ENCODE data around the gene RUNX1. TPM values are rescaled to one million over a fixed set of nuclear protein-coding genes. Genes with fewer than 3 reads are reported as not detected.

The RUNX1 gene
- total RNA-seq, 6 experiments from 2014 or later, result 2.9 to 18.3 (median 4.3) TPM

DNA sequence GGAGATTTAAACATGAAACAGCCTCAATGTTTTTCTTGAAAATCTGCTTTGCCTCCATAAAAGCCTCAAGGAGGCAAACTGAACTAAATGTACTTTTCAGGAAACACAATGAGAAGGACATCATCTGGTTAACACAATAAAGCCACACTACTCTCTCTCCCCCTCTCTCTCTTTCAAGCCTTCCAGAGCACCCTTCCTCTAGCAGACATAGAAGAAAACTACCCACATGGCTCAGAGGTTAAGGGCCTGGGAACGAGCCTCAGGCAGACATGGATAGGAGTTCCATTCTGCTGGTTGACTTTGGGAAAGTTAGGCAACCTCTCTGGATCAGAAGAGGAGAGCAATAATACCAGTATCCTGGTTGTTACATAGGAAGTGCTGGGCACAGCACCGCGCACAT lies 42.9 kb downstream of the RUNX1 start:
- intact Hi-C loops (cut with DNase I), result no loop called here
- DNase-seq (no peak), ATAC-seq (no peak)
- WGBS (ENCODE audit: insufficient coverage, low coverage, low lambda C conversion rate, missing lambda C conversion rate), result 93% methylated on average over 3 of the region's 3 CpGs
- no peaks in the 10 kb centered on the region for H3K27me3 ChIP-seq
- H3K4me1 ChIP-seq, result no peaks in the 10 kb centered on the region
- no peak for TF ChIP-seq POLR2A (IDR thresholded peaks at IDR 0.05)
- TF ChIP-seq, protein P1, sequence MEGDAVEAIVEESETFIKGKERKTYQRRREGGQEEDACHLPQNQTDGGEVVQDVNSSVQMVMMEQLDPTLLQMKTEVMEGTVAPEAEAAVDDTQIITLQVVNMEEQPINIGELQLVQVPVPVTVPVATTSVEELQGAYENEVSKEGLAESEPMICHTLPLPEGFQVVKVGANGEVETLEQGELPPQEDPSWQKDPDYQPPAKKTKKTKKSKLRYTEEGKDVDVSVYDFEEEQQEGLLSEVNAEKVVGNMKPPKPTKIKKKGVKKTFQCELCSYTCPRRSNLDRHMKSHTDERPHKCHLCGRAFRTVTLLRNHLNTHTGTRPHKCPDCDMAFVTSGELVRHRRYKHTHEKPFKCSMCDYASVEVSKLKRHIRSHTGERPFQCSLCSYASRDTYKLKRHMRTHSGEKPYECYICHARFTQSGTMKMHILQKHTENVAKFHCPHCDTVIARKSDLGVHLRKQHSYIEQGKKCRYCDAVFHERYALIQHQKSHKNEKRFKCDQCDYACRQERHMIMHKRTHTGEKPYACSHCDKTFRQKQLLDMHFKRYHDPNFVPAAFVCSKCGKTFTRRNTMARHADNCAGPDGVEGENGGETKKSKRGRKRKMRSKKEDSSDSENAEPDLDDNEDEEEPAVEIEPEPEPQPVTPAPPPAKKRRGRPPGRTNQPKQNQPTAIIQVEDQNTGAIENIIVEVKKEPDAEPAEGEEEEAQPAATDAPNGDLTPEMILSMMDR (IDR thresholded peaks at IDR 0.05), result no peak
- no peak overlapping the region for H3K27ac ChIP-seq
- H3K36me3 ChIP-seq, result no peaks in the 10 kb centered on the region
- no peaks in the 10 kb centered on the region for H3K9me3 ChIP-seq
- H3K4me3 ChIP-seq, result no peak overlapping the region

DNA sequence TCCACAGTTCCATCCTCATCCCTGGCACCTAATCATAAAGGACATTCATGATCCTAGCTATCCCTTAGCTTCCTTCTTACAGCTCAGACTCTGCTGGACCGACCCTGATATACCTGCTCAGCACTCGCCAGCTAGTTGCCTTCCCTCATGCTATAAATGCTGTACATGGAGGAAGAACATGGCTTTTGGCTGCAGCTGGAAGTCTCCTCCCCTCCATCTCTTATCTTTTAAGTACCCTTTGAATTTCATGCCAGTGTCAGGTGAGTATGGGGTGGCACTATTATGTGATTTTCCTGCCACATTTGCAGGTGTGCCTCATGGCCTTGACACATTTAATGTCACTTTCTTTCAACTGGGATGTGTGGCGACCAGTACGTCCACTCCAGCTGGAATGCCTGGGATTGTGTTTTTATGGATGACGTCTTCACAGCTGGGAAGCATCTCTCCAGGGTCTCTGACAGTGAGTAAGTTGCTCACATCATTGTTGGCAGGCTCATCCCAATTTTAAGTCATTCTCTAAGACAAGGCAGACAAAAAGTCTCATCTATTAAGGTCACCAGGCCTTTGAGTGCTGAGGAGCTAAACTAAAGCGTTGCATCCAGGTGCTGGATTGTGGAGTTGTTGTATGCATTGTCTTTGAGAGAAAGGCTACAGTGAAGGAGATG lies 43.4 kb downstream of the RUNX1 start:
- WGBS (ENCODE audit: insufficient coverage, low coverage, low lambda C conversion rate, missing lambda C conversion rate), result 89% methylated on average over 6 of the region's 6 CpGs
- intact Hi-C loops (cut with DNase I), result no loop called here
- Histone ChIP-seq H3K36me3 (no peaks in the 10 kb centered on the region), H3K4me1 (no peaks in the 10 kb centered on the region), H3K9me3 (no peaks in the 10 kb centered on the region), H3K4me3 (no peak overlapping the region), H3K27ac (no peak overlapping the region), H3K27me3 (no peaks in the 10 kb centered on the region)
- no peak for DNase-seq
- ATAC-seq, result no peak
- TF ChIP-seq, protein P1 (IDR thresholded peaks at IDR 0.05), result no peak
- TF ChIP-seq POLR2A (IDR thresholded peaks at IDR 0.05), result no peak

DNA sequence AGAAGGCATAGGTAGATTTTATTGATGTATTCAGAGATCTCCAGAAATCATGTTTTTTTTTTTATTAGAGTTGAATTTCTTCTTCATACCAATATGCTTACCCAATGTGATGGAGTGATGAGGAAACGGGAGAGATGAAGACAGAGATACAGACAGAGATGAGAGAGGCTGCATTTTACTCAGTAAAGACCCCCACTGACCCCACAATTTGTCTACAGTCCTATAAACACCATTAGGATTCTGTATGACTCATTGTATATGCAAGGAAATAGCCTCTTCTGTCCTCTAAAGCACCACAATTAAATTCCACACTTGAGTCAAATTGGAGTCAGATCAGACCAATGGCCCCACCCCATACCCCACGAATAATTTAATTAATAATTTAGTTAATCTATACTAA lies 44.0 kb downstream of the RUNX1 start:
- Histone ChIP-seq H3K27me3 (no peaks in the 10 kb centered on the region), H3K4me3 (no peak overlapping the region), H3K4me1 (no peaks in the 10 kb centered on the region), H3K9me3 (no peaks in the 10 kb centered on the region), H3K27ac (no peak overlapping the region), H3K36me3 (no peaks in the 10 kb centered on the region)
- intact Hi-C loops (cut with DNase I), result no loop called here
- ATAC-seq (no peak), DNase-seq (no peak)
- TF ChIP-seq POLR2A (IDR thresholded peaks at IDR 0.05), result no peak
- TF ChIP-seq, protein P1 (IDR thresholded peaks at IDR 0.05), result no peak
- WGBS (ENCODE audit: insufficient coverage, low coverage, low lambda C conversion rate, missing lambda C conversion rate), result 32% methylated on average over 2 of the region's 2 CpGs

DNA sequence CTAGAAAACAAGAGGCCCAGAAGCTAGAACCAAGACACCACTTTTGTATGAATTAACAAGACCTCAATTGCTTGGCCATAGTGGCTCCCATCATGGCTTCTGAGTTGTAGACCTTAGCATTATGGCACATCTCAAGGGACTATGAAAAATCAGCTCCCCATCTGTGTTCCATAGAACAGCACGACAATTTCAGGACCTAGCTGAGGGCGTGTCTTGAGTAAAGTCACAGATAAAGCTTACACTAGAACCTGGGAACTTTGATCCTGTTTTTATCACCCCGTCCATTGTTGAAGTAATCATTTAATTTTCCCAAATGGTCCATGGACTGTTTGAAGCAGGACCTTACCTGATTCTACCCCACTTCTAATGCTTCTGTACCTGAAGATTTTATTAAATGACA lies 44.8 kb downstream of the RUNX1 start:
- no peak for ATAC-seq
- WGBS (ENCODE audit: insufficient coverage, low coverage, low lambda C conversion rate, missing lambda C conversion rate), result 100% methylated on average over 1 of the region's 3 CpGs
- H3K4me3 ChIP-seq, result no peak overlapping the region
- H3K27me3 ChIP-seq, result no peaks in the 10 kb centered on the region
- H3K4me1 ChIP-seq, result peaks cover 0 to 1% (median 0%) of the 10 kb centered on the region in 4 donors
- no peak for DNase-seq
- no peak overlapping the region for H3K27ac ChIP-seq
- intact Hi-C loops (cut with DNase I), result no loop called here
- TF ChIP-seq POLR2A (IDR thresholded peaks at IDR 0.05), result no peak
- TF ChIP-seq, protein P1 (IDR thresholded peaks at IDR 0.05), result no peak
- no peaks in the 10 kb centered on the region for H3K9me3 ChIP-seq
- H3K36me3 ChIP-seq, result no peaks in the 10 kb centered on the region

All from right lobe of liver (tissue), 6 donors.